Neuronal stem cell (in vitro differentiated cells): ENCODE measurements around the gene HOXA1.

Experiments
- DNase-seq: peaks from one replicate; pipeline ENCODE4 v3.0.0-alpha.2; 2013; ENCODE audit warnings: low spot score
- H2AFZ ChIP-seq: one replicate; pipeline ENCODE4 v1.6.1; 2013; ENCODE audit warnings: mild to moderate bottlenecking, low read length, inconsistent platforms
- H2AK5ac ChIP-seq: 2 replicates; pipeline ENCODE4 v1.6.1; 2013; ENCODE audit warnings: low read depth, mild to moderate bottlenecking, inconsistent platforms, low read length, moderate library complexity, mixed read lengths
- H2BK120ac ChIP-seq: 2 replicates; pipeline ENCODE4 v1.6.1; 2013; ENCODE audit warnings: low read depth, mild to moderate bottlenecking, inconsistent platforms, low read length, moderate library complexity, mixed read lengths
- H2BK12ac ChIP-seq: one replicate; pipeline ENCODE4 v1.6.1; 2013; ENCODE audit warnings: low read length, inconsistent platforms
- H2BK15ac ChIP-seq: 2 replicates; pipeline ENCODE4 v1.6.1; 2013; ENCODE audit warnings: mild to moderate bottlenecking, low read length, inconsistent platforms, mixed read lengths
- H2BK5ac ChIP-seq: one replicate; pipeline ENCODE4 v1.6.1; 2013; ENCODE audit warnings: inconsistent platforms, mild to moderate bottlenecking, low read length, moderate library complexity
- H3K14ac ChIP-seq: one replicate; pipeline ENCODE4 v1.6.1; 2013; ENCODE audit warnings: low read length, inconsistent platforms
- H3K18ac ChIP-seq: 2 replicates; pipeline ENCODE4 v1.6.1; 2013; ENCODE audit warnings: low read length, inconsistent platforms
- H3K23ac ChIP-seq: 2 replicates; pipeline ENCODE4 v1.6.1; 2013; ENCODE audit warnings: low read depth, mild to moderate bottlenecking, mixed read lengths, low read length, inconsistent platforms; ENCODE audit not compliant: poor library complexity
- H3K27ac ChIP-seq: replicated peaks from 3 replicates; pipeline ENCODE4 v1.5.1; 2013; ENCODE audit warnings: low read length, inconsistent platforms
- H3K27me3 ChIP-seq, 3 experiments: 2 replicates each; pipeline ENCODE4 v1.6.1; 2013; ENCODE audit warnings: low read length in 3 of 3, mild to moderate bottlenecking in 2 of 3, inconsistent platforms in 1 of 3, low read depth in 1 of 3, mixed read lengths in 1 of 3, moderate library complexity in 1 of 3; ENCODE audit not compliant: control insufficient read depth in 3 of 3, insufficient read depth in 3 of 3
- H3K36me3 ChIP-seq, 2 donors: replicated peaks in 1 of 2; 2 replicates each; pipeline ENCODE4 v1.6.1; 2013; ENCODE audit warnings: low read length in 2 of 2; ENCODE audit not compliant: control insufficient read depth in 2 of 2, insufficient read depth in 2 of 2
- H3K4ac ChIP-seq: 2 replicates; pipeline ENCODE4 v1.6.1; 2013; ENCODE audit warnings: inconsistent platforms, mild to moderate bottlenecking, low read length, moderate library complexity
- H3K4me1 ChIP-seq, 2 donors: 1 replicate in 1 of 2; 2 replicates in 1 of 2; pipeline ENCODE4 v1.6.1; 2013; ENCODE audit warnings: low read length in 2 of 2, low read depth in 1 of 2; ENCODE audit not compliant: control insufficient read depth in 2 of 2, insufficient read depth in 1 of 2
- H3K4me2 ChIP-seq: one replicate; pipeline ENCODE4 v1.6.1; 2013; ENCODE audit warnings: mild to moderate bottlenecking, low read length, inconsistent platforms; ENCODE audit not compliant: insufficient read depth, poor library complexity, severe bottlenecking
- H3K4me3 ChIP-seq, 2 donors: 2 replicates each; pipeline ENCODE4 v1.5.1; 2013; ENCODE audit warnings: low read length in 2 of 2, mild to moderate bottlenecking in 2 of 2, inconsistent platforms in 1 of 2, moderate library complexity in 1 of 2
- H3K79me1 ChIP-seq: one replicate; pipeline ENCODE4 v1.6.1; 2013; ENCODE audit warnings: low read depth, mild to moderate bottlenecking, inconsistent platforms, low read length, moderate library complexity
- H3K9ac ChIP-seq: one replicate; pipeline ENCODE4 v1.6.1; 2013; ENCODE audit warnings: mild to moderate bottlenecking, low read depth, low read length, inconsistent platforms; ENCODE audit not compliant: poor library complexity
- H3K9me3 ChIP-seq, 2 donors: replicated peaks in 1 of 2; 2 replicates each; pipeline versions ENCODE3 to v1.6.1; 2013; ENCODE audit warnings: low read length in 2 of 2, mild to moderate bottlenecking in 2 of 2, inconsistent platforms in 1 of 2, low read depth in 1 of 2, mixed read lengths in 1 of 2, moderate library complexity in 1 of 2; ENCODE audit not compliant: control insufficient read depth in 2 of 2, insufficient read depth in 1 of 2
- H4K8ac ChIP-seq: one replicate; pipeline ENCODE4 v1.6.1; 2013; ENCODE audit warnings: low read depth, mild to moderate bottlenecking, inconsistent platforms, low read length, moderate library complexity
- H4K91ac ChIP-seq: one replicate; pipeline ENCODE4 v1.6.1; 2013; ENCODE audit warnings: low read length, low read depth, mild to moderate bottlenecking, inconsistent platforms; ENCODE audit not compliant: poor library complexity
- WGBS, 2 donors: extraction: QIAGEN DNeasy Blood & Tissue Kit; methylation state at CpG; one replicate each; pipeline ENCODE4 v1.1.7; 2013; ENCODE audit warnings: missing lambda C conversion rate in 2 of 2, mixed read lengths in 1 of 2; ENCODE audit not compliant: insufficient read length in 2 of 2, insufficient replicate concordance in 1 of 2; ENCODE audit errors: extremely low coverage in 2 of 2; 5-methylcytosine and 5-hydroxymethylcytosine counted together

HOXA1 gene

GRCh38 chr7:27128776-27129728 lies 33.3 kb upstream of the HOXA1 start:
- Histone ChIP-seq H3K23ac (no peak overlapping the region), H3K9me3 (peaks cover 0 to 8% of the 10 kb centered on the region in 2 donors), H3K4me3 (no peak overlapping the region), H2BK12ac (no peak overlapping the region), H3K4me1 (peaks cover 0 to 3% of the 10 kb centered on the region in 2 donors), H3K79me1 (no peaks in the 10 kb centered on the region), H3K18ac (no peak overlapping the region), H3K4ac (no peak overlapping the region), H3K9ac (no peak overlapping the region), H2BK120ac (no peak overlapping the region), H4K91ac (no peak overlapping the region), H4K8ac (no peak overlapping the region), H2BK5ac (no peak overlapping the region), H2AFZ (no peak overlapping the region), H3K27me3 (peaks cover 31 to 100% (median 95%) of the 10 kb centered on the region in 3 experiments), H3K36me3 (no peaks in the 10 kb centered on the region), H3K4me2 (no peak overlapping the region), H2AK5ac (no peak overlapping the region), H3K14ac (no peak overlapping the region), H3K27ac (no peak overlapping the region), H2BK15ac (no peak overlapping the region)
- WGBS, 2 donors, result no CpG with 5 or more reads among the region's 28 CpGs
- DNase-seq, result no peak

- Histone ChIP-seq H3K23ac (no peak overlapping the region), H3K4me1 (peaks cover 0 to 3% of the 10 kb centered on the region in 2 donors), H2AK5ac (no peak overlapping the region), H3K18ac (no peak overlapping the region), H4K91ac (no peak overlapping the region), H2BK120ac (no peak overlapping the region), H3K4me3 (no peak overlapping the region), H2BK12ac (no peak overlapping the region), H3K4me2 (no peak overlapping the region), H3K9ac (no peak overlapping the region), H3K79me1 (no peaks in the 10 kb centered on the region), H2AFZ (no peak overlapping the region), H3K9me3 (peaks cover 0 to 10% of the 10 kb centered on the region in 2 donors), H3K27me3 (peaks cover 40 to 100% (median 95%) of the 10 kb centered on the region in 3 experiments), H3K36me3 (no peaks in the 10 kb centered on the region), H3K4ac (no peak overlapping the region), H3K27ac (no peak overlapping the region), H3K14ac (no peak overlapping the region), H2BK5ac (no peak overlapping the region), H4K8ac (no peak overlapping the region), H2BK15ac (no peak overlapping the region)
- DNase-seq, result no peak
- WGBS, 2 donors, result no CpG with 5 or more reads among the region's 2 CpGs
Observed at GRCh38 chr7:27128034-27128433, 32.2 kb upstream of the HOXA1 start.

- Histone ChIP-seq H3K18ac (no peak overlapping the region), H2AFZ (no peak overlapping the region), H3K9ac (no peak overlapping the region), H3K27me3 (peaks cover 52 to 100% (median 99%) of the 10 kb centered on the region in 3 experiments), H4K91ac (no peak overlapping the region), H3K23ac (no peak overlapping the region), H3K36me3 (no peaks in the 10 kb centered on the region), H3K4ac (no peak overlapping the region), H2BK5ac (no peak overlapping the region), H4K8ac (no peak overlapping the region), H2BK12ac (no peak overlapping the region), H2BK15ac (no peak overlapping the region), H3K9me3 (peaks cover 0 to 12% of the 10 kb centered on the region in 2 donors), H3K4me2 (no peak overlapping the region), H3K4me1 (peaks cover 0 to 3% of the 10 kb centered on the region in 2 donors), H2BK120ac (no peak overlapping the region), H3K4me3 (no peak overlapping the region), H3K27ac (no peak overlapping the region), H3K79me1 (no peaks in the 10 kb centered on the region), H2AK5ac (no peak overlapping the region), H3K14ac (no peak overlapping the region)
- no CpG with 5 or more reads among the region's 3 CpGs for WGBS, 2 donors
- DNase-seq, result no peak
Observed at GRCh38 chr7:27126596-27127327, 31.0 kb upstream of the HOXA1 start.

- H3K27ac ChIP-seq, result no peak overlapping the region
- WGBS, 2 donors, result no CpG with 5 or more reads among the region's 5 CpGs
- no peak overlapping the region for H2BK12ac ChIP-seq
- no peak for DNase-seq
- H3K4ac ChIP-seq, result no peak overlapping the region
- no peak overlapping the region for H3K4me2 ChIP-seq
- H3K4me1 ChIP-seq, result peaks cover 0 to under 1% of the 10 kb centered on the region in 2 donors
- H3K23ac ChIP-seq, result no peak overlapping the region
- no peak overlapping the region for H4K91ac ChIP-seq
- peaks cover 45 to 100% (median 96%) of the 10 kb centered on the region in 3 experiments for H3K27me3 ChIP-seq
- H3K36me3 ChIP-seq, result no peaks in the 10 kb centered on the region
- H3K18ac ChIP-seq, result no peak overlapping the region
- no peak overlapping the region for H3K14ac ChIP-seq
- H2BK5ac ChIP-seq, result no peak overlapping the region
- H2BK120ac ChIP-seq, result no peak overlapping the region
- H3K9ac ChIP-seq, result no peak overlapping the region
- H3K79me1 ChIP-seq, result no peaks in the 10 kb centered on the region
- H4K8ac ChIP-seq, result no peak overlapping the region
- no peak overlapping the region for H2AFZ ChIP-seq
- no peak overlapping the region for H2BK15ac ChIP-seq
- H3K4me3 ChIP-seq, result no peak overlapping the region
- H2AK5ac ChIP-seq, result no peak overlapping the region
- peaks cover 0 to 9% of the 10 kb centered on the region in 2 donors for H3K9me3 ChIP-seq
Observed at GRCh38 chr7:27125986-27126394, 30.2 kb upstream of the HOXA1 start.
